GM21825 (cell line): ENCODE data around the gene DNAAF1.
"Not testable (repeated sequence)": the region's sequence is repeated elsewhere in the genome, so short reads cannot be mapped to it uniquely, and the experiment has no call there.

ENCODE experiments used
- ATAC-seq: cut with Tn5 transposase; IDR thresholded peaks from one replicate; pipeline ENCODE4 v1.9.1; 2021; ENCODE audit warnings: mild to moderate bottlenecking, moderate library complexity; ENCODE audit not compliant: unreplicated experiment

The DNAAF1 gene

DNA sequence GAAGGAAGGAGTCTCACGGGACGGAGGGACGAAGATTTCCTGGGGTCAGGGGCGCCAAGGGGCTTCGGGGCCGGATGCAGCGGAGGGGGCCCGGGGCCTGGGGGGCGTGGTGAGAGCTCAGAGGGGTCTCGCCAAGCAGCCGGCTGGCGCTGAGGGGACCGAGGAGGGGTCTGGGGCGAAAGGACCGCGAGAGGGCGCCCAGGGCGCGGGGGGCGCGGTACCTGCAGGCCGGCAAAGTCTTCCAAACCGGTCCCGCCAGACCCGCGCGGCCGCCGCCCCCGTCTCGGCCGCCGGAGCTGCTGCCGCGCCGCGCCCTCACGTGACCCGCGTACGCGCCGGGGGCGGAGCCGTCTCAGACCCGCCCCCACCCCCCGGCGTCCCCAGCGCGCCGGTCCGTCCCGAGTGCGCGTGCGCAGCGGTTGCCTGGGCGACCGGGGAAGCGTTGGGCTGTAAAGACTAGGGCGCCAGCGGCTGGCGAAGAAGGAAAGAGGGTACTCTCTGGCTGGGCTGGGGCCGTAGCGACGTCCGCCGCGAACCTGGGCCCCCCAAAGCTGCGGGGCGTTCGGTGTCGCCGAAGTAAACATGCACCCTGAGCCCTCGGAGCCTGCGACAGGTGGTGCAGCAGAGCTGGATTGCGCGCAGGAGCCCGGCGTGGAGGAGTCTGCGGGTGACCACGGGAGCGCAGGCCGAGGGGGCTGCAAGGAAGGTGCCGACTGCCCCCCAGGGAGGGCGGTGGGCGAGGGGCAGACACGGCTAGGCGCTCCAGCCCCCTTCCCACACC lies at the start of gene DNAAF1, which contains the start of gene HSDL1:
TSS of gene DNAAF1 (plus strand) at position 450 of the 781 bp plus-strand sequence. CDS start at position 583, 133 bp downstream.
TSS of gene HSDL1 (minus strand) at position 319 of the 781 bp plus-strand sequence. CDS start 13,856 bp downstream, outside the sequence.
- peak; percentile 82 for ATAC-seq

DNA sequence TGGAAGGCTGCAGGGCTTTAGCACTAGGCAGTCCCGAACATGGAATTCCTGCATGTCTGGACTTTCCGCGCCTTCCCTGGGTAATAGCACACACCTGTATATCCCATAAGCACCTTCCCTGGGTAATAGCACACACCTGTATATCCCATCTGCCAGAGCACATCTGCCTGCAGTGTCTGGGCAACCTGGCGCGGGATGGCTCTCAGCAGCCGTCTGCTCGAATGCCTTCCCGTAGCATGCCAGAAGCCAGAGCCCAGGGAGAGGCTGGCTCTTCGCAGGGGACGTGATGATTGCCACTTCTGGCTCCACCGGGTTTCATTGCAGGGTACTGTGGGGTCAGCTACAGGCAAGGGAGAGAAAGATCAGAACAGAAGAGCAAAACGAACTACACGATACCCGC lies 49.6 kb upstream of the DNAAF1 start:
- ATAC-seq: no peak

DNA sequence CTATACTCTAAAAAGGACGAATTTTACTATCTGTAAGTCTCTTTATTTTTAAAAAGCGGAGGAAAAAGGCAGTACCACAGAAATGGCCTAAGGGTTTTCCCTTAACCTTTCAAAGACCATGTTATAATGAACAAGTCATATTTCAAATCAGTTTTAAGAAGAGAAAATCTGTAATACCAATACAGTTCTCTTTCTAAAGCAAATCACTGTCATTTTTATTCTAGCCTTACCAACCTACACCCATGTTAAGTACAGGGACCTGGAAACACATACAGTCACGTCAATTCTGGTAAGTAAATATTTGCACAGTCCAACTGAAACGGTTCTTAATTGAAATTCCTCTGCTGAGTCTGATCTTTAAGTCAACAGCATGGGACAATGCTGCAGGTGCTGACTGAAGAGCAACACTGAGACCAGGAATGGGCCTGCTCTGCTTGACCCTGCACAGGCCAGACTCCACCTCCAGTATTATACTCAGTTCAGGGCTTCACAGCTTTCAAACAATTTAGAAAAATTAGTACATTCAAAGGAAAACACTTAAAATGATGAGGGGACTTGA lies 48.6 kb upstream of the DNAAF1 start:
- ATAC-seq: no peak

DNA sequence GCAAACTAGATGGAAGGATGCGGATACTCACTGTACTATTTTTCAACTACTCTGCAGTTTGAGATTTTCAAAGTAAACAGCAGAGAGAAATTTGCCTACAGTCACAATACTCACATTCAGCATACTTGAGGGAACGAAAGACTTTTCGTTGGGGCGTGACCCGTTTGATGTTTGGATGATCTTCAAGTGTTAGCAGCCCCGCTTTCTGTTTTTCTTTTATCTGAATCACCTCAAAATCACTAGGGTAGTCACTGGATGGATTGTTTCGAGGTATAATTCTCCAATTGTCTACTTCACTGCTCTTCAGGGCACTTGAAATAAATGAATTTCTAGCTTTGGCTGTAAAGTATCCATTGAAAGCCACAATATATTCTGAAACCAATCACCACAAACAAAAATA lies 46.2 kb upstream of the DNAAF1 start:
- no peak for ATAC-seq

DNA sequence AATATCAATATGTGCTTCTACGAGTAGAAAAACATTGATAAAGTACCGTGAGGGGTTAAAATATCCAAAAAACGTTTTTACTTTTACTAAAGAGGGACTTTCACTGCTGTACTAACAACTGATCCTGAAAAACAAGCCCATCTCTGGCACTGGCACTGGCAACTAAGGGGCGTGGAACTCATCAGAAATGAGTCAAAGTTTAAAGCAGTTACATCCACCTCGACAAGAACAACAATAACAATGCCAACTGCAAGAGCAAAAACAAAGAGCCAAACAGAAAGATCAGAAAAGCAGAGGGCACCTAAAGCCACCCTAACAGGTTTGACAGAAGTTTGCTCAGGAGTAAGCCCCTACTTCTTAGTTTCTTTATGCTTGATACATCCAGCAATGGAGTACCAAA lies 41.4 kb upstream of the DNAAF1 start:
- ATAC-seq: no peak

DNA sequence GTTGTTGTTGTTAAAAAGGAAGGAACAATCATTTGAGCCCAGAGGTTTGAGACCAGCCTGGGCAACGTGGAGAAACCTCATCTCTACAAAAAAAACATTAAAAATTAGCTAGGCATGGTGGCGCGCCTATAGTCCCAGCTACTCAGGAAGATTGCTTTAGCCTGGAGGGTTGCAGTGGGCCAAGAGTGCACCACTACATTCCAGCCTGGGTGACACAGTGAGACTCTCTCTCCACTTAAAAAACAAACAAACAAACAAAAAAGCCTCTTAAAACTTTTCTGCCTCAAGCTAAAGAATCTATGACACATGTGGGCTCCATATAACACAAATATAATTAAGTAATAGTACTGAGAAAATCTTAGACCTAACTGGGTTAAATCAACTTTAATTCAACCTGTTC lies 40.9 kb upstream of the DNAAF1 start:
- ATAC-seq: no peak

DNA sequence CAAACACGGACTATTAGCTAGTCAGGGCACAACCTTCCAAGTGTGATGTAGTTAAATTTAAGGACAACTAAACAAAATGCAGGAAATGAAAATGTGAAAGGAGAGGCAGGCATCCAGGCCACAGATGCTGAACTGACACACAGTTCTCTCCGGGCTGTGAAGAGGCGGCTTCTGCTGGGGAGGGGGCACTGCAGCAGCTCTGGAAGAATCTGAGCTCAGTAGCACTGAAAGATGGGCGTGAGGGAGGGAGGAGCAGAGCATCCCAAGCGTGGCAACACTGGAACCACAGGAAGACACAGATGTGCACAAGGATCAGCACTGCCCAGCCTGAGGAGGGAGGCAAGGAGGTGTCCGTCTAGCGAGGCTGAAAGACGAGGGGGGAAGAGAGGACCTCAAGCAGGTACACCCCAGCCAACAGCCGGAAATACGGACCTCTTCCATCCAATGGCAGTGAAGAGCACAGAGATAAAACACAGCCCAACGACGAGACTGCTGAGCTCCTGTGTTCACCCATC lies 39.8 kb upstream of the DNAAF1 start:
- ATAC-seq: no peak

DNA sequence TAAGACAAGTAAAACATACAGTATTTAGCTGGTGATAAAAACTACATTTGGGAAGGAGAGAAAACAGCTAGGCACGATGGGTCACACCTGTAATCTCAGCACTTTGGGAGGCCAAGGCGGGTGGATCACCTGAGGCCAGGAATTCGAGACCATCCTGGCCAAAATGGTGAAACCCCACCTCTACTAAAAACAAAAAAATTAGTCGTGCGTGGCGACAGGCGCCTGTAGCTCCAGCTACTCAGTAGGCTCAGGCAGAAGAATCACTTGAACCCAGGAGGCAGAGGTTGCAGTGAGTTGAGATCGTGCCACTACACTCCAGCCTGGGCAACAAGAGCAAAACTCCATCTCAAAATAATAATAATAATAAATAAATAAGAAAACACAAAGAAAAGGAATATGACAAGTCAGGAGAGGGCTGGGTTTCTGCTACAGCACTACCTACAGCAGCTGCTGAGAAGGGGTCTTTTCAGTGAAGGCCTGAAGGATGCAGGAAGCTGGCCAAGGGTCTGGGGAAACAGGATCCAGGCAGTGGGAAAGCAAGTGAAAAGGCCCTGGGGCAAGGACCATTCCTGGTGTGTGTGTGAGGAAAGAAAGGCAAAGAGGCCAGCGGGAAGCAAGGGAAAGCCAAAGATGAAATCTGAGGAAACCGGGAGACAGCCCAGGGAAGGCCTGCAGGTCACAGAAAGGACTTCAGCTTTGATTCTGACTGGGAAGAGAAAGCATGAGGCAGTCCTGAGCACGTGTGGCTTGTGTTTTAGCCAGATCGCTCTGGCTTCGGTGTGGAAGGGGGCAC lies 39.0 kb upstream of the DNAAF1 start:
- ATAC-seq: no peak

DNA sequence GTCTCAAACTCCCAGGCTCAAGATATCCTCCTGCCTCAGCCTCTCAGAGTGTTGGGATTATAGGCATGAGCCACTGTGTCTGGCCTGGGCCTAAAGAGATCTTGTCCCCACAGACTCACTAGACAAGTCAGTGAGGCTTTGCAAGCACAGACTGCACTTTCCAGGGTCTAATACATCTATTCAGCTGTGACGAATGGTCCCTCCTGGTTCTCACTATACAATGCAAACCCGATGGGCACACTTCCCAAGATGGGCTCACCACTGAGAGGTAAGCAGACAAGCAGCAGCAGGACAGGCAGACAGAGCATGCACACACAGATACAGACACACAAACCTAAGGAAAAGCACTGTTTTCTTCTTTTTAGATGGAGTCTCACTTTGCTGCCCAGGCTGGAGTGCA lies 37.2 kb upstream of the DNAAF1 start:
- no peak for ATAC-seq

DNA sequence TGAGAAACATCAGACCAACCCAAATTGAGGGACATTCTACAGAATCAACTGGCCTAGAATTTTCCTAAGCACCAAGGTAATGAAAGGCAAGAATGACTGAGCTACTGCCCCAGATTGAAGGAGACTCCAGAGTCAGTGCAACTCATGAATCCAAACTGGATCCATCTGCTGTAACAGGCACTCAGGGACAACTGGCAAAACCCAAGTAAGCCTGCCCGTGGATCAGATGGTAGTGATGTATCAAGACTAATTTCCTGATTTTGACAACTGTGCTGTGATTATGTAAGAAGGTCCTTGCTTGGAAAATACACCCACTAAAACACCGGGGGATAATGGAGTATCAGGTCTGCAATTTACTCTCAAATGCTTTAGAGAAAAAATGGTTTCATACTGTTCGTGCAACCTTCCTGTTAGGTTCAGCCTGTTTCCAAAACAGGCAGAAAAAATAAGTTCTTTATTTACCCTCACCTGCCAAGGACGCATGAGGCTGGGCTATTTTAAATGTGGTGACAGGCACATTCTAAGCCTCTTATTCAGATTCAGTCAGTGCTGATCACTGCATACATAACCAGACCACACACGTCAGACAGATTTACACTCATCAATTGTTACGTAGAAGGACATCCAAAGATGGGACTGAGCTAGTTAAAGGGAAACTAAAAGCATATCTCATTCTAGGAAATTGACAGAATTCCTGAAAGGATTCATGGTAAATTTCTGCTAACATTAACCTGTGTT lies 35.3 kb upstream of the DNAAF1 start:
- ATAC-seq: no peak

DNA sequence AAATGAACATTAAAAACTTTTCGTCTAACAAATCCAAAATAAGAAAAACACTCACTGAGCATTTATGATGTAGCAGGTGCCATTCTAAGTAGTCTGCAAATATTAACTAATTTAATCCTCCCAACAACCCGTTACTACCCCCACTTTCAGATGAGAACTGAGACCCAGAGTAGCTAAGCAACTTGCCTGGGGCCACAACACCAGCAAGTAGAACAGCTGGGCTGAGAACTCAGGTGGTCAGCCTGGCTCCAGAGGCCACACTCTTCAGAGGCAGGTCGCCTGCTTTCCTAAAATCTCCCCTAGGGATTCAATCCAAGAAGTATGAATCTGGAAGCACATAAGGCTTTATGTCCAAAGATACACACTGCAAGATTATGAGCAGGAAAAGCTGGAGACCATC lies 34.6 kb upstream of the DNAAF1 start:
- no peak for ATAC-seq

DNA sequence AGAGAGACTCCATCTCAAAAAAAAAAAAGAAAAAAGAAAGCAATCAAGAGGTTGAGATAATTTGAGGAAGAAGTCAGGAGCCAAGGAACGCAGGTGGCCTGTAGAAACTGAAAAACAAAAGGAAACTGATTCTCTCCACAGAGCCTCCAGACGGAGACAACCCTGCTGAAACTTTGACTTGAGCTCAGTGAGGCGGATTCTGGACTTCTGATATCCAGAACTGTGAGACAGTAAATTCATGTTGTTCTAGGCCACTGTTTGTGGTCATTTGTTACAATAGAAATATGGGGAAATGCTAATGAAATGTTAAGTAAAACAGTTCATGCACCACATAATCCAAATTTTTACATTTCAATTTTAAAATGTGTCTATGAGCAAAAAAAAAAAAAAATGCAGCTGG lies 33.6 kb upstream of the DNAAF1 start:
- ATAC-seq: no peak

DNA sequence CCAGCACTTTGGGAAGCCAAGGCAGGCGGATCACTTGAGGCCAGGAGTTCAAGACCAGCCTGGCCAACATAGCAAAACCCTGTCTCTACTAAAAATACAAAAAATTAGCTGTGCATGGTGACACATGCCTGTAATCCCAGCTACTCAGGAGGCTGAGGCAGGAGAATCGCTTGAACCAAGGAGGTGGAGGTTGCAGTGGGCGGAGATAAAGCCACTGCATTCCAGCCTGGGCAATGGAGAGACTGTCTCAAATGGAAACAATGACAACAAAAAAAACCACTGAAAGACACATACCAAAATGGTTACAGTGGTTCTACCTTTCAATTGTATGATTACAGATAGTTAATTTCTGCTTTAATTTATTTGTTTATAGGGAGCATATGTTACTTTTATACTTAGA lies 33.2 kb upstream of the DNAAF1 start:
- ATAC-seq: not testable (repeated sequence)

DNA sequence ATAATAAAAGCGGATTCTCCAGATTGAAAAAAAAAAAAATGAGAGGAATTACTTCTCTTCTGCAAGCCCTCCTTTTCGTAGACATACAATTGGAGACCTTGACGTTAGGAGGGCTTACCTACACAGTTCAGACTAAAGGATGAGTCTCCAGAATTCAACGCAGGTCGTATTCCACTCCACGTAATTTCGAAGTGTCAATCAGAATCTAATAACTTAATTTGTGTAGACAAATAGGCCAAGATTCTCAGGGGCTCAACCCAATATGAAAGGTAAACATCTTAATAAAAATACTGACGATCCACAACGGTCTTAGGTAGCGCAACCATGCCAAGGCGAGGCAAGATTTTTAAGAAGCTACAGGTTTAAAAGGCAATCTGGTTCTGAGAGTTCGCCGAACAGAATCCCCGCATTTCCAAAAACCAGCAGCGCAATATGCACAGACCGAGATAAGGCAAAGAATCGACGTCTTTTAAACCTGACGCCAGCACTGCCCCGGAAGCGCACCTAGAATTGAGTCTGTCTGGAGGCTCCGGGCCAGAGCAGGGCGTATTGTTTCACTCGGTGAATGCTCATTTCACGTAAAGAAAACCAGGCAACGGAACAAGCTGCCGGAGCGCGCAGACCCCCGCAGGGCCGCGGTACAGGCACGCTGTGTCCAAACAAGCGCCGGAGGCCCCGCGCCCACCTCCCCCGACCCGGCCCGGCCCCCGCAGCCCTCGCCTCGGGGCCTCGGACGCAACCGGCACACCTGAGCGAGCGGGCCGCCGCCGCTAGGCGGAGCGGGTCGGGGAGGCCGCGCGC lies 29.0 kb upstream of the DNAAF1 start:
- peak; percentile 34 for ATAC-seq

DNA sequence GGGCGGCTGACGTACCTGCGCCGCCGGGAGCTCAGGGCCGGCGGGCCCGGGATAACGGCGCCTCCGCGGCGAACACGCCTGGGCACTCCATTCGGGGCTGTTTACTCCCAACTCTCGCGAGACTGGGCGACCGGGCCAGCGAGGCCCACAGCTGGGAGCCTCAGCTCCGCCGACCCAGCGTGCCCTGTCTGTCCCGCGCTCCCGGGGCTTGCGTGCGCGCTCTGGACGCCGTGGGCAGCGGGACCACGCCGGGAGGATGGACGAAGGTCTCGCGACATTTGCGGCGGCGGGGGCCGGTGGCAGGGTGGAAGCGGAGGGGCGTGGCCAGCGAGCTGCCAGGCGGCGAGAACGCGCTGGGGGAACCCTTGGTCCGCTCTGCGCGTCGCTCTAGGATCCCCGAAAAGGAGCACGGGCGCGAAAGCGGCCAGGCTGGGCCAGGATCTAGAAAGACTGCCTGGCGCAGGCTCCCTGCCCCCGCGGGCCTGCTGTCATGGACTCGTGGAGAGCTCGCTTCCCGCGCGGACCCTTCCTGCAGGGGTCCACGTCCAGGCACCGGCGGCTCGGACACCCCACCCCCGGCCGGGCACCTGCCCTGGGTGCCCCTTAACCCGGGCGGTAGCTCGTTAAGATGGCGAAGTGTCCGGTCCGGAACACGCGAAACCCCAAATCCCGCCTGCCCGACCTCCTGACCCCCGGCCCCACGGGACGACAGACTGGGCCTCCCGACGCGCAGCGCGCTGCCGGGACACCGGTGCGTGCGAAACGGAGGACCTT lies 28.2 kb upstream of the DNAAF1 start, which contains the start of gene MBTPS1:
TSS of gene MBTPS1 (minus strand) at position 223 of the 774 bp plus-strand sequence. CDS start 15,159 bp downstream, outside the sequence.
- peak; percentile 94 for ATAC-seq

DNA sequence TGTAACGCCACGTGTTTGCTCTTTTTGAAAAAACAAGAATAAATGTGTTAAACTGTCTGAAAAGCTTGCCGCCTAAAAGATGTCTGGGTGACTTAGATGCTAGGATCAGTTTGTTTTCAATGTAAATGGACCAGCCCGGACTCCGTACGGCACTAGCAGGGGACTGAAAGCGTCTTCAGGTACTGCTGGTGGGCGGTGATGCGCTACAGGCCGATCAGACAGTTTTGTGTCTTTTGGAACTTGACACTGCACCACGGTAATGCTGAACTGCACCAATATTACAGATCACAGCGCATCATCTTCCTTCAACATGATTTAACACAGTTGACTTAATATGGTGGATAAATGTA lies 27.6 kb upstream of the DNAAF1 start:
- no peak for ATAC-seq

DNA sequence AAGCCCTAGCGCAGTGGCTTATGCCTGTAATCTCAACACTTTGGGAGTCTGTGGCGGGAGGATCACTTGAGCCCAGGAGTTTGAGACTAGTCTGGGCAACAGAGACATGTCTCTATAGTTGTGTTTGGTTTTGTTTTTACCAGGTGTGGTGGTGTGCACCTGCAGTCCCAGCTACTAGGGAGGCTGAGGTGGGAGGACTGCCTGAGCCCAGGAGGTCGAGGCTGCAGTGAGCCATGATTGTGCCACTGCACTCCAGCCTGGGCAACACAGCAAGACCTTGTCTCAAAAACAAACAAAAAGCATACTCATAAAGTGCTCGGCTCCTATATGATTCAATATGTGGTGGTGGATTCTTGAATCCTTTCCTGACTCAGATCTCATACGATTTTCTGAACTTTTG lies 26.8 kb upstream of the DNAAF1 start:
- ATAC-seq: not testable (repeated sequence)

DNA sequence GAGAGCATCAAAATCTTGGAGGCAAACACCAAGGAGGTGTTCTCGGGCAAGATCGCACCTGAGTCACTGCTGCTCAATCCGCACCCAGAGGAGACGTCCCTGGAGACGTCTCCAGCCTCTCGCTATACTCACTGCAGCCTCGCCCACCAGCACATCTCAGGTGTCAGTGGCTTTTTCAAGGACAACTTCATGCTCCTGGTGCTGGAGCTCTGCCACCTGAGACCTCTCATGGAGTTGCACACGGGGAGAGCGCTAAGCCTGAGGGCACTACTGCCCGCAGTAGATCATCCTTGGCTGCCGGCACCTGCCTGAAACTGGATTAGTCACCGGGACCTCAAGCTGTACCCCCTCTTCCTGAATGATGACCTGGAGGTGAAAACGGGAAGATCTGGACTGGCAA lies 25.7 kb upstream of the DNAAF1 start:
- no peak for ATAC-seq

DNA sequence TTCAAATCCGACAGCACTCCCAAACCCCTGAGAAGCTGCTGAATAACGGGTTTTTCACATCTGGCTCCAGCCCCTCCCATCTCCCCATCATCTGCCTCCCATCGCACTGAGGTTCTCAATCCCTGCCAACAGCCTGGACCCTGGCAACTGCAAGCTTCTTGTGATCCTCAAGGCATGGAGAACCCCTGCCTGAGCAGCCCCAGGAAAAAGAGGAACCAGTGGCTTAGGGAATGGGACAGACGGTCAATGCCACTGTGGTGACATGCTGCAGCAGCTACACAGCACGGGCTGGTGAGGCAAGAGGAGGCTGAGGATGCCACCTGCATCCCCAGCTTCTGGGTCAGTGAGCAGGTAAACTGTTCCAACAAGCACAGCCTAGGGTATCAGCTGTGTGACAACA lies 25.1 kb upstream of the DNAAF1 start:
- ATAC-seq: no peak
